Aorta (tissue), 5 donors: ENCODE measurements around the gene AHNAK2. TPM values are rescaled to one million over a fixed set of nuclear protein-coding genes. Genes with fewer than 3 reads are reported as not detected.

ENCODE experiments used
- ATAC-seq: fragments of 200-7000 bp; cut with Tn5 transposase; one replicate; pipeline ENCODE4 v1.9.1; 2022; ENCODE audit warnings: moderate library complexity; ENCODE audit not compliant: low FRiP score
- DNase-seq, 2 donors: peaks; one replicate each; pipeline ENCODE4 v3.0.0-alpha.2; 2020
- H3K27ac ChIP-seq, 2 donors: one replicate each; pipeline ENCODE4 v1.5.1; 2013; ENCODE audit warnings: low read length in 2 of 2, mild to moderate bottlenecking in 2 of 2, moderate library complexity in 2 of 2, control low read depth in 1 of 2, inconsistent platforms in 1 of 2, low read depth in 1 of 2
- H3K27me3 ChIP-seq, 2 donors: one replicate each; pipeline ENCODE4 v1.6.1; 2013; ENCODE audit warnings: control low read depth in 1 of 2, low read length in 1 of 2, mild to moderate bottlenecking in 1 of 2, moderate library complexity in 1 of 2; ENCODE audit not compliant: insufficient read depth in 2 of 2, control insufficient read depth in 1 of 2
- H3K36me3 ChIP-seq, 2 donors: one replicate each; pipeline ENCODE4 v1.6.1; 2013; ENCODE audit warnings: control low read depth in 1 of 2, low read length in 1 of 2, mild to moderate bottlenecking in 1 of 2; ENCODE audit not compliant: insufficient read depth in 2 of 2, control insufficient read depth in 1 of 2
- H3K4me1 ChIP-seq, 2 donors: one replicate each; pipeline ENCODE4 v1.6.1; 2013; ENCODE audit warnings: low read length in 2 of 2, control low read depth in 1 of 2, mild to moderate bottlenecking in 1 of 2, moderate library complexity in 1 of 2; ENCODE audit not compliant: insufficient read depth in 2 of 2, control insufficient read depth in 1 of 2
- H3K4me3 ChIP-seq, 2 donors: one replicate each; pipeline ENCODE4 v1.5.1; 2013; ENCODE audit warnings: low read length in 2 of 2, control low read depth in 1 of 2, mild to moderate bottlenecking in 1 of 2
- H3K9me3 ChIP-seq: one replicate; pipeline ENCODE4 v1.6.1; 2013; ENCODE audit warnings: mild to moderate bottlenecking, low read length; ENCODE audit not compliant: control insufficient read depth
- WGBS, 2 donors: extraction: QIAGEN DNeasy Blood & Tissue Kit; methylation state at CpG; one replicate each; pipeline ENCODE4 v1.1.7; 2013; 5-methylcytosine and 5-hydroxymethylcytosine counted together
- intact Hi-C, 2 donors: fragments of 100-400 bp; cut with DNase I; formaldehyde crosslinking; loops; one replicate each; pipeline versions ENCODE4 v1.14.2 to v1.15.0; 2022
- polyA plus RNA-seq, 2 donors: library from polyadenylated mRNA; stranded (reverse); fragments of 200-250 nt; gene quantifications; one replicate each; pipeline ENCODE4 v1.2.3, GENCODE V29; 2013
- total RNA-seq, 2 donors: library from RNA; stranded (reverse); fragmentation: NEBNext Ultra II Directional; extraction: Animal tissue kit (Norgen Biotek cat#: 25700); gene quantifications; one replicate each; pipeline ENCODE4 v1.2.1, GENCODE V29; 2021
- donor health status: healthy with polysubstance abuse.
- donor health status: Bipolar disorder and iron deficiency.
- donor health status: DM: no; HTN: no; CAD: no.
- donor health status: DM: no; HTN: no; CAD: no.
- donor health status: DM: yes; HTN: yes; CAD: no.

AHNAK2 gene
- total and polyA plus RNA-seq, 4 donors = 4.6 to 61.3 (median 18.0) TPM

DNA sequence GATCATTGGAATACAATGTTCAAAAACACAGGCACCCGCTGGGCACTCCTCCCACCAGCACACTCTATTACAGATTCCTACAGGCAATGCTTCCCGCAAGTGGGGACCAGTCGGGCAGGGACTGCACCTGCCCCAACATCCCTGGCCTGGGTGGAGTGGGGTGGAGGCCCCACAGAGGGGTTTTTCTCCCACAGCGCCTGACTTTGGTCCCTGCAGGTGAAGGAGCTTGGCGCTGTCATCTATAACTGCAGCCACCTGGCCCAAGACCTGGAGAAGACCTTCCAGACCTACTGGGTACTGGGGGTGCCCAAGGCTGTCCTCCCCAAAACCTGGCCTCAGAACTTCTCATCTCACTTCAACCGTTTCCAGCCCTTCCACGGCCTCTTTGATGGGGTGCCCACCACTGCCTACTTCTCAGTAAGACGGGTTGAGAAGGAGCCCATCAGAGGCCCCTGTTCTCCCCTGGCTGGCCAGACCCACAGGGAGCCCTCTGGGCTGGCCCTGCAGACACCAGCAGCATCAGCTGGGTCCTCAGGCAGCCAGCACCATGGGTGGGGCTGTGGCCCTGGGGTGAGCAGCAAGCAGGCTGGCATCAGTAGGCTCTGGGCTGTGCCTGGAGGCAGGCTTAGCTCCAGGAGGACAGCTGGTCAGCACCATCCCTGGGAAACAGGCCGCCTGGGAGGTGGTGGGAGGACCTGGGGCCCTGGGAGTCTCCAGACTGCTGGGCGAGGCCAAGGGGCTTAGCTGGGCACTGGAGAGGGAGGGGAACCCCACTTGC, 47.5 kb downstream of the AHNAK2 start:
- intact Hi-C loops = loop anchor here (10.0 kb wide), 1 partner anchor 114 kb away; no protein-coding TSS in a partner anchor
- Histone ChIP-seq H3K27me3 (no peaks in the 10 kb centered on the region), H3K36me3 (no peaks in the 10 kb centered on the region), H3K9me3 (no peaks in the 10 kb centered on the region), H3K27ac (no peak overlapping the region), H3K4me1 (no peaks in the 10 kb centered on the region), H3K4me3 (no peak overlapping the region)
- no peak for ATAC-seq
- 91 to 92% methylated on average over 9 to 10 of the region's 10 CpGs for WGBS, 2 donors
- DNase-seq = peak in 1 of 2 donors; percentile 71

DNA sequence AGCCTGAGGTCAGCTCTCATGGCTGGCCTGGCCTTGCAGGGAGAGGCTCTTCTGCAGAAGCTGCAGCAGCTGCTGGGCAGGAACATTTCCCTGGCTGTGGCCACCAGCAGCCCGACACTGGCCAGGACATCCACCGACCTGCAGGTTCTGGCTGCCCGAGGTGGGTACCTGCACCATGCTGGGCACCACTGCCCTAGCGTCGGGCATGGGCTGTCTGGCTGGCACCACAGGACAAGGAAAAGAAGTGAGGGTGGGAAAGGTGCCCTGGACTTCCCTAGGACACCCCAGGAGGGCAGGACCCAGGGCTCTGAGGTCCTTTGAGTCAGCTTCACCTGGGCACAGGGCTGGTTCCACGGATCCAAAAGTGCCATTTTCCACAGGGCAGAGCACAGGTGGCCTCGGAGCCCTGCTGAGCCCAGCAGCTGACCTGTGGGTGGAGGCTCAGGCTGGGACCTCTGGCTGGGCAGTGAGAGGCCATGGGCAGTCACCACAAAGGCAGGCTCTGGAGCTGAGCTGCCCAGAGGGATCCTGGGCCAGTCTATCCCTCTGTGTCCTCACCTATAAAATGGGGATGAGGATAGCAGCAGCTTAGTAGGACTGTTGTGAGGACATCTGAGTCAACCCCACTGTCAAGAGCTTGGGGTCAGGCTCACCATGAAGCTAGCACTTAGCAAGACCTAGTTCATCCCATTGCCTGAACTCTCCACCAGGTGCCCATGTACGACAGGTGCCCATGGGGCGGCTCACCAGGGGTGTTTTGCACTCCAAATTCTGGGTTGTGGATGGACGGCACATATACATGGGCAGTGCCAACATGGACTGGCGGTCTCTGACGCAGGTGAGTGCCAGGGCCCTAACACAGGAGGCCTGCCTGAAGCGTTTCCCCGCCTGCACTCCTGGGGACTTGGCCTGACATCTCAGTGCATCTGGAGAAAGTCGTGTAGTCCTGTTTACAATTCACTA, 48.6 kb downstream of the AHNAK2 start:
- H3K9me3 ChIP-seq = no peaks in the 10 kb centered on the region
- intact Hi-C loops = loop anchor here (10.0 kb wide), 1 partner anchor 115 kb away; no protein-coding TSS in a partner anchor
- no peak for ATAC-seq
- H3K4me1 ChIP-seq = no peaks in the 10 kb centered on the region
- H3K36me3 ChIP-seq = no peaks in the 10 kb centered on the region
- 86 to 89% methylated on average over 15 of the region's 15 CpGs for WGBS, 2 donors
- H3K27ac ChIP-seq = no peak overlapping the region
- H3K27me3 ChIP-seq = no peaks in the 10 kb centered on the region
- H3K4me3 ChIP-seq = no peak overlapping the region
- no peak for DNase-seq

DNA sequence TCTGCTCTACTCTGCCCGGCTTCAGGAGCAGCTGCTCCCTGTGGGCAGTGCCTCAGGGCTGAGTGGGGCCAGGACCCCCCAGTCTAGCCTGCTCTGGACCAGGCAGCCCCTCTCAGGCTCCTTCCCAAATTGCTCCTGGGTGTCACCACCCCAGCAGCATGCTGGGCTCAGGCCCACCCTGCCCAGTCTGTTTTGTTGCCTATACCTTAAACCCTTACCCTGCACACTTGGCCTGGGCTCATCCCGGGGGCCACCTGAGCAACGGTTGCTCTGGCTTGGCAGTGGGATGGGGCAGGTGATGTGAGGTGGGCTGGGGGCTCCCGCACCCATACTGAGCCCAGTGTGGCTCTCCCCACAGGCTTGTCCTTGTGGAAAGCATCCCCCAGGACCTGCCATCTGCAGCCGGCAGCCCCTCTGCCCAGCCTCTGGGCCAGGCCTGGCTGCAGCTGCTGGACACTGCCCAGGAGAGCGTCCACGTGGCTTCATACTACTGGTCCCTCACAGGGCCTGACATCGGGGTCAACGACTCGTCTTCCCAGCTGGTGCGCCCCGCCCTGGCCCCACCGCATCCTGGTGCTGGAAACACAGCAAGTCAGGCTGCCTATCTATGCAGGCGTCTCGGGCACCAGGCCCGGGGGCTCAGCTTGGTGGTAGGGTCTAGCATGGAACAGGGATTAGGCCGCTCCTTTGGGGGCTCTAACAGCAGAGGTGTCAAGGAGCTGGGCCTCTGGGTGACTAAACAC, 49.6 kb downstream of the AHNAK2 start:
- Histone ChIP-seq H3K36me3 (no peaks in the 10 kb centered on the region), H3K27ac (no peak overlapping the region), H3K4me1 (no peaks in the 10 kb centered on the region), H3K9me3 (peaks cover 2% of the 10 kb centered on the region), H3K4me3 (no peak overlapping the region), H3K27me3 (no peaks in the 10 kb centered on the region)
- DNase-seq (peak in 1 of 2 donors; percentile 67), ATAC-seq (no peak)
- 87 to 89% methylated on average over 17 of the region's 17 CpGs for WGBS, 2 donors
- intact Hi-C loops = no loop called here

DNA sequence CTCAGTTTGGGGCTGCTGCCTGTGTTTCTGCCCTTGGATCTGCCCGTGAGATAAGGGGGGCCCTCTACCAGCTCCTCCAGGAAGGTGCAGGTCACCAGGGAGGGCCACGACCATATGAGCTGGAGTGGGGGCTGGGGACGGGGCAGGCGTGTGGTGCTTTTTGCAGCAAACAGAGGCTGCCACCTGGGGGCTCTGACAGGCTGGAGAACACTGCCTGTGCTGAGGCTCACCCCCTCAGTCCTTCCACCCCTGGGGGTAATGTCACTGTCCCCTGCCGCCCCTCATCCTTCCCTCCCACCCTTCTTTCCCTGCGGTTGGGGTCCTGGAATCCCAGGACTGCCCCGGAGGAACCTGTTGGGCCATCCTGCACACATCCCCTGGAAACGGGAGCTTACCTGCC, 50.3 kb downstream of the AHNAK2 start:
- no peaks in the 10 kb centered on the region for H3K4me1 ChIP-seq
- ATAC-seq (no peak), DNase-seq (peak in 1 of 2 donors; percentile 67)
- intact Hi-C loops = no loop called here
- no peak overlapping the region for H3K27ac ChIP-seq
- WGBS, 2 donors = 65 to 69% methylated on average over 8 of the region's 8 CpGs
- no peaks in the 10 kb centered on the region for H3K36me3 ChIP-seq
- peaks cover 2% of the 10 kb centered on the region for H3K9me3 ChIP-seq
- H3K4me3 ChIP-seq = no peak overlapping the region
- H3K27me3 ChIP-seq = no peaks in the 10 kb centered on the region

DNA sequence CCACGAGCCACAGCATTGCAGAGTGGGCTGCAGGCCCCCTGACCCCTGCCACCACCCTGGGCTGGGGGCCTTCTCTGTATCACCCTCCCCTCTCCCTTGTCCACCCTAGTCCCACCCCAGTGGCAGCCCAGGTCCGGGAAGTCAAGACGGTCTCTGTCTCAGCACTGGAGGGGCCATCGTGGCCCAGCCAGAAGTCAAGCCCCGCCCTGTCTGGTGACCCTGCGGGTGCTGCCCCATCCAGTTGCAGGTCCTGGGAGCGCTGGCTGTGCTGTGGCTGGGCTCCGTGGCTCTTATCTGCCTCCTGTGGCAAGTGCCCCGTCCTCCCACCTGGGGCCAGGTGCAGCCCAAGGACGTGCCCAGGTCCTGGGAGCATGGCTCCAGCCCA, 50.8 kb downstream of the AHNAK2 start:
- H3K36me3 ChIP-seq = no peaks in the 10 kb centered on the region
- no peak overlapping the region for H3K27ac ChIP-seq
- no peak overlapping the region for H3K4me3 ChIP-seq
- H3K4me1 ChIP-seq = no peaks in the 10 kb centered on the region
- WGBS, 2 donors = 67 to 77% methylated on average over 7 to 10 of the region's 10 CpGs
- intact Hi-C loops = no loop called here
- no peaks in the 10 kb centered on the region for H3K27me3 ChIP-seq
- H3K9me3 ChIP-seq = peaks cover 2% of the 10 kb centered on the region
- peak in 1 of 2 donors; percentile 66 for DNase-seq
- no peak for ATAC-seq

DNA sequence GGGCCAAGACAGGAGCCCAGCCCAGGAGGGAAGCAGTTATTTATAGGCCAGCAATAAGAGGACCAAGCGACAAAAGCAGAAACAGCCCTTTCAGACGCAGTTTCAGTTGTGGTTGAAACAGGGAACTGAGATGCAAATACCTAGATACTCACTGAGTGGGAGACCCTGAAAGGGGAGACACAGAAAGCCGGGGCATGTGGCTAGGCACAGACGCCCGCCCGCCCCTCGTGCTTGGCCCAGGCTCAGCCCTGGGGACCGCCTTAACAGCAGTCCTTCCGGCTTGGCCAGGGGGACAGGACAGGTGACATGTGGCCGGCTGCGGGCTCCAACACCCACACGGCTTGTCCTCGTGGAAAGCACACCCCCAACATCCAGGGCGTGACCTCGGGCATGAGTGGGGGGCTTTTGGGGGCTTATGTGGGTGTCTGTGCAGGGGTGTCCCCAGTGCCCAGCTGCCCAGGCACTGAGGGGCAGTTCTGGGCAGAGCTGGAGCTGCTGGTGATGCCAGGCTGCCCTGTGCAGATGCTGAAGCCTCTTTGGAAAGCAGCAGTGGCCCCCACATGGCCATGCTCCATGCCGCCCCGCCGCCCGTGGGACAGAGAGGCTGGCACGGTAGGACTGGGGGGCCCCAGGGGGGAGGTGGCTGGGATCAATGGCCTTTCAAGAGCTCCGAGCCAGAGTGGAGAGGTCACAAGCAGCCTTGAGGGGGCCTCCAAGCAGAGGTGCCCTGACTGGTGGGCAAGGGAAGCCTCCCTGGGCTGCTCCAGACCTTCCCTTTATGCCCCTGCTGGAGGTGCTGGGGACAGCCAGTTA, 51.3 kb downstream of the AHNAK2 start:
- Histone ChIP-seq H3K27ac (no peak overlapping the region), H3K27me3 (no peaks in the 10 kb centered on the region), H3K4me1 (no peaks in the 10 kb centered on the region), H3K36me3 (no peaks in the 10 kb centered on the region), H3K9me3 (peaks cover 2% of the 10 kb centered on the region), H3K4me3 (no peak overlapping the region)
- intact Hi-C loops = no loop called here
- no peak for ATAC-seq
- DNase-seq = peak in 1 of 2 donors; percentile 73
- 62 to 67% methylated on average over 21 of the region's 21 CpGs for WGBS, 2 donors

DNA sequence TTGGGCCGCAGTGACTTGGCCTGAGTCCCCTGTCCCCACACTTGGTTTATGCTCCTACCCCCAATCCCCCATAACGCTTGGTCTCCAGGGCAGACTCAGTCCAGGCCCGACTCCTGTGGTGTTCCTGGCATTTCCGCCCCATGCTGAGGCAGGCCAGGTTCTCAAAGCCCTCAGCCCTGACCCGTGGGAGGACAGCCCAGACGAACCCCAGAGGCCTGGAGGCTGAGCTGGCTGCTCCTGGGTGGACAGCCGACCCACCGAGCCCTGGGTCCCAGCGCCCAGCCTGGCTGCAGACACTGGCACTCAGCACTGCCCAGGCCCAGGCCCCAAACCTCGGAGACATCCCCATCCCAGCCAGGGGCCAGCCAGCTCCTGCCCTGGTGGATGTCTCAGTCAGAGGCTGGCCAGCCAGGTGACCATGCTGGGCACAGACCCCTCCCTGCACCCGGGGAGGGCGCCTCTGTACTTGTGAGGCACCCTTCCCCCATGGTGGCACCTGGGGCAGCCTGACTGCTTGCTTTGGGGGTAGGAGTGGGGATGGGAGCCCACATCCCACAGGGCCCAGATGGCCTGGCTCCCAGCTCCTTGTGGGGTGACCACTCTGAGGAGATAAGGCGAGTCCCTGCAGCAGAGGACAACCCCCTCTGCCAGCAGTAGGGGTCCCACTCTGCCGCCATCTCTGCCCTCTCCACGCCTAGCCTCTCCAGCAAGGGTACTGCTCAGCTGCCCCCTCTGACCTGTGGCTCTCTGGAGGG, 52.1 kb downstream of the AHNAK2 start:
- 80 to 82% methylated on average over 15 of the region's 15 CpGs for WGBS, 2 donors
- peaks cover 2% of the 10 kb centered on the region for H3K9me3 ChIP-seq
- H3K36me3 ChIP-seq = no peaks in the 10 kb centered on the region
- no peak overlapping the region for H3K4me3 ChIP-seq
- H3K4me1 ChIP-seq = no peaks in the 10 kb centered on the region
- ATAC-seq (no peak), DNase-seq (peak in 1 of 2 donors; percentile 67)
- H3K27me3 ChIP-seq = no peaks in the 10 kb centered on the region
- intact Hi-C loops = no loop called here
- no peak overlapping the region for H3K27ac ChIP-seq
